ENCODE results near the gene TTR.

The TTR gene

GRCh38 chr18:31587529-31587928 lies 4.1 kb upstream of the TTR start:
- TF ChIP-seq, protein P1, sequence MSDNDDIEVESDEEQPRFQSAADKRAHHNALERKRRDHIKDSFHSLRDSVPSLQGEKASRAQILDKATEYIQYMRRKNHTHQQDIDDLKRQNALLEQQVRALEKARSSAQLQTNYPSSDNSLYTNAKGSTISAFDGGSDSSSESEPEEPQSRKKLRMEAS (IDR thresholded peaks at IDR 0.05) = no peak
- TF ChIP-seq CREB1 (IDR thresholded peaks at IDR 0.05; ENCODE audit: low read depth) (no peak), TCF12 (IDR thresholded peaks at IDR 0.05; ENCODE audit: low read depth) (no peak), YY1 (IDR thresholded peaks at IDR 0.05; ENCODE audit: low read depth) (no peak), USF1 (IDR thresholded peaks at IDR 0.05) (no peak), NFIC (IDR thresholded peaks at IDR 0.05) (no peak), RAD21 (IDR thresholded peaks at IDR 0.05; ENCODE audit: low read depth) (no peak), REST (IDR thresholded peaks at IDR 0.05; ENCODE audit: low read depth) (no peak), TEAD4 (IDR thresholded peaks at IDR 0.05) (no peak), EP300 (IDR thresholded peaks at IDR 0.05; ENCODE audit: borderline replicate concordance) (no peak)

DNA sequence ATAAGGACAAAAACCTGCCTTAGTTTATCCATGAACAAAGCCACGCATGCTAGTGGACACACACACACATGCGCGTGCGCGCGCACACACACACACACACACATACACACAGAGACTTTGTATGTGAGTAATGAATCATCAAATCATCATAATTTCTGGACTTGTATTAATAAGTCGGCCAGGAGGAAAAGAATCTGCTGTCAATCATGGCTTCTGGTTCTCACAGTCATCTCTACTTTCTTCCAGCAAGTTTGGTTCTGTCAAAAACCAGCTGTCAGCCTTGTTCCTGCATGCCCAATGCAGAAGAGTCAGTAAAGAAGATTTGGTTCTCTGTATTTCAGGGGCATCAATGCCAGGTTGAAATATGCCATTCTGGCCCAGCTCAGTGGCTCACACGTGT lies 1.1 kb upstream of the TTR start:
- no peak for TF ChIP-seq EGR1 (IDR thresholded peaks at IDR 0.05)
- TF ChIP-seq NFIC (IDR thresholded peaks at IDR 0.05) = no peak

DNA sequence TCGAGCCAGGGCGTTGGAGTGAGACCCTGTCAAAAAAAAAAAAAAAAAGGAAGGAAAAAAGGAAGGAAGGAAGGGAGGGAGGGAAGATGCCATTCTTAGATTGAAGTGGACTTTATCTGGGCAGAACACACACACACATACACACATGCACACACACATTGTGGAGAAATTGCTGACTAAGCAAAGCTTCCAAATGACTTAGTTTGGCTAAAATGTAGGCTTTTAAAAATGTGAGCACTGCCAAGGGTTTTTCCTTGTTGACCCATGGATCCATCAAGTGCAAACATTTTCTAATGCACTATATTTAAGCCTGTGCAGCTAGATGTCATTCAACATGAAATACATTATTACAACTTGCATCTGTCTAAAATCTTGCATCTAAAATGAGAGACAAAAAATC lies 564 bp upstream of the TTR start:
- TF ChIP-seq, protein P1 (IDR thresholded peaks at IDR 0.05) = no peak
- no peak for TF ChIP-seq EP300 (IDR thresholded peaks at IDR 0.05; ENCODE audit: borderline replicate concordance)

DNA sequence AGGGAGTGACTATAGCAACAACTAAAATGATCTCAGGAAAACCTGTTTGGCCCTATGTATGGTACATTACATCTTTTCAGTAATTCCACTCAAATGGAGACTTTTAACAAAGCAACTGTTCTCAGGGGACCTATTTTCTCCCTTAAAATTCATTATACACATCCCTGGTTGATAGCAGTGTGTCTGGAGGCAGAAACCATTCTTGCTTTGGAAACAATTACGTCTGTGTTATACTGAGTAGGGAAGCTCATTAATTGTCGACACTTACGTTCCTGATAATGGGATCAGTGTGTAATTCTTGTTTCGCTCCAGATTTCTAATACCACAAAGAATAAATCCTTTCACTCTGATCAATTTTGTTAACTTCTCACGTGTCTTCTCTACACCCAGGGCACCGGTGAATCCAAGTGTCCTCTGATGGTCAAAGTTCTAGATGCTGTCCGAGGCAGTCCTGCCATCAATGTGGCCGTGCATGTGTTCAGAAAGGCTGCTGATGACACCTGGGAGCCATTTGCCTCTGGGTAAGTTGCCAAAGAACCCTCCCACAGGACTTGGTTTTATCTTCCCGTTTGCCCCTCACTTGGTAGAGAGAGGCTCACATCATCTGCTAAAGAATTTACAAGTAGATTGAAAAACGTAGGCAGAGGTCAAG lies 955 bp downstream of the TTR start:
- TF ChIP-seq CEBPB (IDR thresholded peaks at IDR 0.05) (no peak), YY1 (IDR thresholded peaks at IDR 0.05; ENCODE audit: low read depth) (no peak), EGR1 (IDR thresholded peaks at IDR 0.05) (no peak), NFIC (IDR thresholded peaks at IDR 0.05) (no peak), EP300 (IDR thresholded peaks at IDR 0.05; ENCODE audit: borderline replicate concordance) (no peak), FOXM1 (IDR thresholded peaks at IDR 0.05; ENCODE audit: borderline replicate concordance, low read depth) (no peak), TEAD4 (IDR thresholded peaks at IDR 0.05) (no peak), ZBTB7A (IDR thresholded peaks at IDR 0.05; ENCODE audit: low read depth) (no peak), TCF12 (IDR thresholded peaks at IDR 0.05; ENCODE audit: low read depth) (no peak), REST (IDR thresholded peaks at IDR 0.05; ENCODE audit: low read depth) (no peak), USF1 (IDR thresholded peaks at IDR 0.05) (no peak), RAD21 (IDR thresholded peaks at IDR 0.05; ENCODE audit: low read depth) (no peak), CREB1 (IDR thresholded peaks at IDR 0.05; ENCODE audit: low read depth) (no peak)
- TF ChIP-seq, protein P1 (IDR thresholded peaks at IDR 0.05) = no peak

DNA sequence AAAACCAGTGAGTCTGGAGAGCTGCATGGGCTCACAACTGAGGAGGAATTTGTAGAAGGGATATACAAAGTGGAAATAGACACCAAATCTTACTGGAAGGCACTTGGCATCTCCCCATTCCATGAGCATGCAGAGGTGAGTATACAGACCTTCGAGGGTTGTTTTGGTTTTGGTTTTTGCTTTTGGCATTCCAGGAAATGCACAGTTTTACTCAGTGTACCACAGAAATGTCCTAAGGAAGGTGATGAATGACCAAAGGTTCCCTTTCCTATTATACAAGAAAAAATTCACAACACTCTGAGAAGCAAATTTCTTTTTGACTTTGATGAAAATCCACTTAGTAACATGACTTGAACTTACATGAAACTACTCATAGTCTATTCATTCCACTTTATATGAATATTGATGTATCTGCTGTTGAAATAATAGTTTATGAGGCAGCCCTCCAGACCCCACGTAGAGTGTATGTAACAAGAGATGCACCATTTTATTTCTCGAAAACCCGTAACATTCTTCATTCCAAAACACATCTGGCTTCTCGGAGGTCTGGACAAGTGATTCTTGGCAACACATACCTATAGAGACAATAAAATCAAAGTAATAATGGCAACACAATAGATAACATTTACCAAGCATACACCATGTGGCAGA lies 3.6 kb downstream of the TTR start:
- TF ChIP-seq CEBPB (IDR thresholded peaks at IDR 0.05) (no peak), TCF12 (IDR thresholded peaks at IDR 0.05; ENCODE audit: low read depth) (no peak), EGR1 (IDR thresholded peaks at IDR 0.05) (no peak), TEAD4 (IDR thresholded peaks at IDR 0.05) (no peak), CREB1 (IDR thresholded peaks at IDR 0.05; ENCODE audit: low read depth) (no peak), NFIC (IDR thresholded peaks at IDR 0.05) (no peak), TAF1 (IDR thresholded peaks at IDR 0.05; ENCODE audit: low read depth) (no peak), REST (IDR thresholded peaks at IDR 0.05; ENCODE audit: low read depth) (no peak), USF1 (IDR thresholded peaks at IDR 0.05) (no peak), ZBTB7A (IDR thresholded peaks at IDR 0.05; ENCODE audit: low read depth) (no peak), RAD21 (IDR thresholded peaks at IDR 0.05; ENCODE audit: low read depth) (no peak), EP300 (IDR thresholded peaks at IDR 0.05; ENCODE audit: borderline replicate concordance) (no peak), FOXM1 (IDR thresholded peaks at IDR 0.05; ENCODE audit: borderline replicate concordance, low read depth) (no peak)
- TF ChIP-seq, protein P1 (IDR thresholded peaks at IDR 0.05) = no peak

Measured in Ishikawa (cell line).